Measurements from ENCODE around the gene ESPNL. TPM values are rescaled to one million over a fixed set of nuclear protein-coding genes. Genes with fewer than 3 reads are reported as not detected.

The ESPNL gene
- total and polyA plus RNA-seq, 2 of the 4 experiments (the other 2 are of a cell fraction), result 2.0 TPM

- H4K20me1 ChIP-seq (ENCODE audit: insufficient read depth, low read length), result no peaks in the 10 kb centered on the region
- ChIA-PET POLR2A (ENCODE audit: unreplicated experiment) (no interaction called here), CTCF (interaction anchor here (0.9 kb wide), 1 partner anchor 8 kb away, joined by 3 read pairs; no protein-coding TSS in a partner anchor)
- peak overlapping the region; percentile 88; the same call in 1 of the 2 replicates for H2AK5ac ChIP-seq (ENCODE audit: low read depth, low read length)
- no peak overlapping the region for H3K27ac ChIP-seq (ENCODE audit: insufficient read depth, low read length)
- WGBS, 2 experiments (ENCODE audit: extremely low coverage in 2 of 2, insufficient read length in 1 of 2), result 94% methylated on average over 9 of the region's 21 CpGs; no CpG with 5 or more reads in 1 of the 2 experiments
- no peak overlapping the region for H3K4me3 ChIP-seq (ENCODE audit: insufficient read depth, low read depth, low read length)
- H3K14ac ChIP-seq (replicated peaks; ENCODE audit: low read depth, low read length), result no peak overlapping the region
- no peak overlapping the region for H3K9ac ChIP-seq (ENCODE audit: low read depth, low read length)
- no TSS peak for BruUV-seq (replicated peaks)
- no peak for DNase-seq
- H3K79me1 ChIP-seq (ENCODE audit: low read depth in 1 of 2, low read length in 2 of 2), result no peaks in the 10 kb centered on the region; a peak in 1 of 4 replicates
- no peak for ATAC-seq (ENCODE audit: low read depth)
- no peak overlapping the region; the same call in 1 of the 2 replicates for H4K91ac ChIP-seq (ENCODE audit: insufficient read depth, low read depth, low read length)
- dilution Hi-C loops (cut with HindIII; ENCODE audit: low sequenced_read_pairs, unreplicated experiment) (no loop called here), intact Hi-C loops (cut with micrococcal nuclease) (no loop called here), in situ Hi-C loops (cut with MboI; ENCODE audit: low sequenced_read_pairs) (no loop called here)
- H2BK5ac ChIP-seq (ENCODE audit: low read depth, low read length, poor library complexity, severe bottlenecking), result no peak overlapping the region
- peaks cover 2% of the 10 kb centered on the region; the same call in 1 of the 2 replicates for H3K27me3 ChIP-seq (ENCODE audit: control insufficient read depth, insufficient read depth, low read length)
- H3K4me1 ChIP-seq (ENCODE audit: control insufficient read depth, insufficient read depth, low read length), result peaks cover 13% of the 10 kb centered on the region
- H3K36me3 ChIP-seq (ENCODE audit: control insufficient read depth, insufficient read depth, low read length), result no peaks in the 10 kb centered on the region; the same call in 1 of the 2 replicates
- H3K23ac ChIP-seq (ENCODE audit: low read depth, low read length), result no peak overlapping the region
- no peak overlapping the region; the same call in 1 of the 2 replicates for H3K4ac ChIP-seq (ENCODE audit: low read depth, low read length)
- H3K56ac ChIP-seq (ENCODE audit: extremely low read depth, insufficient read depth, low read length), result no peak overlapping the region
- H4K8ac ChIP-seq (ENCODE audit: low read depth in 2 of 2, low read length in 2 of 2), result no peak overlapping the region
- H3K4me2 ChIP-seq (ENCODE audit: low read depth, low read length), result no peak overlapping the region
- H2BK15ac ChIP-seq (ENCODE audit: low read depth, low read length), result no peak overlapping the region
- no peak overlapping the region for H3K18ac ChIP-seq (ENCODE audit: low read depth, low read length)
- no peak overlapping the region for H4K5ac ChIP-seq (ENCODE audit: low read depth, low read length)
- H2AFZ ChIP-seq (replicated peaks; ENCODE audit: low read length, poor library complexity), result peak overlapping the region; percentile 23
- no peak overlapping the region for H2BK120ac ChIP-seq (ENCODE audit: low read depth, low read length)
- H2AK9ac ChIP-seq (replicated peaks; ENCODE audit: low read depth, low read length, poor library complexity), result peak overlapping the region; percentile 37
- no peak overlapping the region for H2BK20ac ChIP-seq (ENCODE audit: low read depth, low read length)
- no peaks in the 10 kb centered on the region; the same call in 1 of the 2 replicates for H3K9me1 ChIP-seq (ENCODE audit: insufficient read depth, low read length)
- no peaks in the 10 kb centered on the region for H3K9me3 ChIP-seq (ENCODE audit: control insufficient read depth, insufficient read depth, low read length)
- TF ChIP-seq RFX5 (IDR thresholded peaks at IDR 0.05; ENCODE audit: low read depth, low read length) (no peak), ELK1 (IDR thresholded peaks at IDR 0.05; ENCODE audit: borderline replicate concordance, low read depth, low read length) (no peak), BHLHE40 (IDR thresholded peaks at IDR 0.05; ENCODE audit: low read depth, low read length) (no peak), CEBPB (IDR thresholded peaks at IDR 0.05; ENCODE audit: low read depth, low read length) (no peak), RAD21 (IDR thresholded peaks at IDR 0.05; ENCODE audit: low read length) (no peak), MXI1 (IDR thresholded peaks at IDR 0.05; ENCODE audit: borderline replicate concordance, low read depth, low read length) (no peak), MAFK (IDR thresholded peaks at IDR 0.05; ENCODE audit: low read depth, low read length) (no peak), NFE2L2 (IDR thresholded peaks at IDR 0.05; ENCODE audit: low read depth, low read length) (no peak), SMC3 (IDR thresholded peaks at IDR 0.05; ENCODE audit: low read depth, low read length) (no peak), RCOR1 (IDR thresholded peaks at IDR 0.05; ENCODE audit: insufficient replicate concordance, low read length) (no peak), FOS (IDR thresholded peaks at IDR 0.05; ENCODE audit: low read depth, low read length) (no peak), CHD1 (IDR thresholded peaks at IDR 0.05; ENCODE audit: low read depth, low read length) (no peak), CTCF (conservative IDR thresholded peaks at IDR 0.05; ENCODE audit: low read depth, low read length) (no peak), POLR2A (IDR thresholded peaks at IDR 0.05; ENCODE audit: low read depth, low read length) (no peak)
- TF ChIP-seq, protein P1, sequence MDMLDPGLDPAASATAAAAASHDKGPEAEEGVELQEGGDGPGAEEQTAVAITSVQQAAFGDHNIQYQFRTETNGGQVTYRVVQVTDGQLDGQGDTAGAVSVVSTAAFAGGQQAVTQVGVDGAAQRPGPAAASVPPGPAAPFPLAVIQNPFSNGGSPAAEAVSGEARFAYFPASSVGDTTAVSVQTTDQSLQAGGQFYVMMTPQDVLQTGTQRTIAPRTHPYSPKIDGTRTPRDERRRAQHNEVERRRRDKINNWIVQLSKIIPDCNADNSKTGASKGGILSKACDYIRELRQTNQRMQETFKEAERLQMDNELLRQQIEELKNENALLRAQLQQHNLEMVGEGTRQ (IDR thresholded peaks at IDR 0.05; ENCODE audit: low read depth, low read length), result no peak
Observed at GRCh38 chr2:238161291-238162051, 61.3 kb downstream of the ESPNL start.

Measured in IMR-90 (cell line).